ENCODE results near the gene FBXO9. TPM values are rescaled to one million over a fixed set of nuclear protein-coding genes. Genes with fewer than 3 reads are reported as not detected.

The FBXO9 gene
- total RNA-seq, 1 donor from 2014 or later = 78.5 TPM

DNA sequence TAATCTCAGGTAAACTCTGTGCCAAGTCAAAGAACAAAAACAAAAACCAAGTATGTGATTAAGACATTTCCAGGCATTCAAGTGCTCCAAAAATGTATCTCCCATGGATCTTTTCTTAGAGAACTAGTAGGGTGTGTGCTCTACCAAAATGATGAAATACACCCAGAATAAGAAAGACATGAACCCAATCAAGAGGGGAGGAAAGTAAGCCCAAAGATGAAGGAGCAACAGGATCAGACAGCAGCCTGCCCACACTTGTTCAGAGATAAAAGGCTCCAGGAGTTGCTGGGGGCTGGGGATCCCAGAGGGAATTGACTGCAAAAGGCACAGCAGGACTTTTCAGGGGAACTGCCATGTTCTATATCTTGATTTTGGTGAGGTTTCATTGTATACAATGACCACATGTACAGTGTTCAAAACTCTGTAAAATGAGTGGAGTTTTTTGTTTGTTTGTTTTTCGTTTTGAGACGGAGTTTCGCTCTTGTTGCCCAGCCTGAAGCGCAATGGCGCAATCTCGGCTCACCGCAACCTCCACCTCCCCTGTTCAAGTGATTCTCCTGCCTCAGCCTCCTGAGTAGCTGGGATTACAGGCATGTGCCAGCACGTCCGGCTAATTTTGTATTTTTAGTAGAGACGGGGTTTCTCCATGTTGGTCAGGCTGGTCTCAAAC lies 59.1 kb downstream of the FBXO9 start:
- Mint-ChIP-seq H3K4me1 (ENCODE audit: unreplicated experiment) (no peaks in the 10 kb centered on the region), H3K27me3 (peaks cover 5% of the 10 kb centered on the region), H3K9me3 (no peaks in the 10 kb centered on the region), H3K27ac (no peak overlapping the region), H3K4me3 (no peak overlapping the region), H3K36me3 (no peaks in the 10 kb centered on the region)
- TF ChIP-seq, protein P1, sequence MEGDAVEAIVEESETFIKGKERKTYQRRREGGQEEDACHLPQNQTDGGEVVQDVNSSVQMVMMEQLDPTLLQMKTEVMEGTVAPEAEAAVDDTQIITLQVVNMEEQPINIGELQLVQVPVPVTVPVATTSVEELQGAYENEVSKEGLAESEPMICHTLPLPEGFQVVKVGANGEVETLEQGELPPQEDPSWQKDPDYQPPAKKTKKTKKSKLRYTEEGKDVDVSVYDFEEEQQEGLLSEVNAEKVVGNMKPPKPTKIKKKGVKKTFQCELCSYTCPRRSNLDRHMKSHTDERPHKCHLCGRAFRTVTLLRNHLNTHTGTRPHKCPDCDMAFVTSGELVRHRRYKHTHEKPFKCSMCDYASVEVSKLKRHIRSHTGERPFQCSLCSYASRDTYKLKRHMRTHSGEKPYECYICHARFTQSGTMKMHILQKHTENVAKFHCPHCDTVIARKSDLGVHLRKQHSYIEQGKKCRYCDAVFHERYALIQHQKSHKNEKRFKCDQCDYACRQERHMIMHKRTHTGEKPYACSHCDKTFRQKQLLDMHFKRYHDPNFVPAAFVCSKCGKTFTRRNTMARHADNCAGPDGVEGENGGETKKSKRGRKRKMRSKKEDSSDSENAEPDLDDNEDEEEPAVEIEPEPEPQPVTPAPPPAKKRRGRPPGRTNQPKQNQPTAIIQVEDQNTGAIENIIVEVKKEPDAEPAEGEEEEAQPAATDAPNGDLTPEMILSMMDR (conservative IDR thresholded peaks at IDR 0.05) = no peak
- DNase-seq (ENCODE audit: extremely low spot score, unreplicated experiment) = no peak

DNA sequence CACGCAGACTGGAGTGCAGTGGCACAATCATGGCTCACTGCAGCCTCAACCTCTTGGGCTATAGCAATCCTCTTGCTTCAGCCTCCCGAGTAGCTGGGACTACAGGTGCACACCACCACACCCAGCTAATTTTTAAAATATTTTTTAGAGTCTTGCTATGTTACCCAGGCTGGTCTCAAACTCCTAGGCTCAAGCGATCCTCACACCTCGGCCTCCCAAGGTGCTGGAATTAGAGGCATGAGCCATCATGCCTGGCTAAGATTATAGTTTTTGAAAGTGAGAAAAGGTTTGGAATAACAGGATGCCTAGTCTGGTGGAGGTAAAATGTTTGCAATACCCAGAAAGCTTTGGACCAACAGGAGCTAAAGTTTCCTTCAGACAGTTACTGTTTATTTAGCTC lies 60.1 kb downstream of the FBXO9 start:
- Mint-ChIP-seq H3K27me3 (peaks cover 5% of the 10 kb centered on the region), H3K4me3 (no peak overlapping the region), H3K27ac (no peak overlapping the region), H3K4me1 (ENCODE audit: unreplicated experiment) (no peaks in the 10 kb centered on the region), H3K36me3 (no peaks in the 10 kb centered on the region), H3K9me3 (no peaks in the 10 kb centered on the region)
- no peak for DNase-seq (ENCODE audit: extremely low spot score, unreplicated experiment)
- TF ChIP-seq, protein P1 (conservative IDR thresholded peaks at IDR 0.05) = no peak

- TF ChIP-seq, protein P1 (conservative IDR thresholded peaks at IDR 0.05) = no peak
- DNase-seq (ENCODE audit: extremely low spot score, unreplicated experiment) = no peak
- no peak overlapping the region for H3K27ac Mint-ChIP-seq
- H3K4me3 Mint-ChIP-seq = no peak overlapping the region
- no peaks in the 10 kb centered on the region for H3K9me3 Mint-ChIP-seq
- H3K27me3 Mint-ChIP-seq = peaks cover 5% of the 10 kb centered on the region
- no peaks in the 10 kb centered on the region for H3K36me3 Mint-ChIP-seq
- H3K4me1 Mint-ChIP-seq (ENCODE audit: unreplicated experiment) = peaks cover 5% of the 10 kb centered on the region
Measured at GRCh38 chr6:53128842-53129241, 63.6 kb downstream of the FBXO9 start.

GRCh38 chr6:53130569-53131290 lies 65.5 kb downstream of the FBXO9 start:
- Mint-ChIP-seq H3K4me1 (ENCODE audit: unreplicated experiment) (peaks cover 5% of the 10 kb centered on the region), H3K9me3 (no peaks in the 10 kb centered on the region), H3K27ac (no peak overlapping the region), H3K4me3 (no peak overlapping the region), H3K36me3 (no peaks in the 10 kb centered on the region), H3K27me3 (peaks cover 5% of the 10 kb centered on the region)
- no peak for DNase-seq (ENCODE audit: extremely low spot score, unreplicated experiment)
- TF ChIP-seq, protein P1 (conservative IDR thresholded peaks at IDR 0.05) = no peak

- H3K36me3 Mint-ChIP-seq = no peaks in the 10 kb centered on the region
- H3K9me3 Mint-ChIP-seq = no peaks in the 10 kb centered on the region
- no peak overlapping the region for H3K4me3 Mint-ChIP-seq
- H3K27me3 Mint-ChIP-seq = no peaks in the 10 kb centered on the region
- no peak overlapping the region for H3K27ac Mint-ChIP-seq
- peaks cover 5% of the 10 kb centered on the region for H3K4me1 Mint-ChIP-seq (ENCODE audit: unreplicated experiment)
- no peak for DNase-seq (ENCODE audit: extremely low spot score, unreplicated experiment)
- TF ChIP-seq, protein P1 (conservative IDR thresholded peaks at IDR 0.05) = no peak
Measured at GRCh38 chr6:53133961-53134360, 68.8 kb downstream of the FBXO9 start.

Measured in type B pancreatic cell (in vitro differentiated cells).